Prostate gland (tissue), 2 donors: ENCODE results near the gene ZFHX3.

Experiments used
- CTCF ChIP-seq, 4 experiments: fragments of 200-600 bp in 2 of 4; fragments of 450-650 bp in 2 of 4; sonication (generic) in 2 of 4; IDR thresholded peaks; 1 replicate in 3 of 4; 2 replicates in 1 of 4; pipeline ENCODE4 v1.5.1; 2016 to 2019; ENCODE audit warnings: antibody characterized with exemption in 4 of 4, mild to moderate bottlenecking in 2 of 4, moderate library complexity in 2 of 4
- POLR2A ChIP-seq: fragments of 450-650 bp; IDR thresholded peaks from one replicate; pipeline ENCODE4 v1.6.1; 2016; ENCODE audit warnings: antibody characterized with exemption, mild to moderate bottlenecking
- POLR2AphosphoS5 ChIP-seq: sonication (generic); formaldehyde crosslinking; IDR thresholded peaks from one replicate; pipeline ENCODE4 v1.6.1; 2017; ENCODE audit warnings: antibody characterized with exemption

GRCh38 chr16:73069581-73070262 is 21.8 kb upstream of the ZFHX3 start:
- TF ChIP-seq POLR2A (no peak), CTCF (IDR thresholded peaks at IDR 0.05) (no peak), POLR2AphosphoS5 (no peak)
